ENCODE measurements around the gene CDIPT. TPM values are rescaled to one million over a fixed set of nuclear protein-coding genes. Genes with fewer than 3 reads are reported as not detected.
A peak's percentile ranks its signal among the peaks of the same experiment; 100 is the strongest.

CDIPT gene
- total and polyA plus RNA-seq, 10 of the 15 experiments (the other 5 are each of a cell fraction or from before 2014, with no cell fraction given) = 0.87 to 36.4 (median 27.1) TPM

GRCh38 chr16:29811170-29811895 is 51.7 kb downstream of the CDIPT start:
- ATAC-seq (peak; percentile 78), DNase-seq (ENCODE audit: low read depth, low spot score) (peak; percentile 72), FAIRE-seq (peak; percentile 93)
- Histone ChIP-seq H3K27me3 (replicated peaks in 1 of 2; ENCODE audit: control insufficient read depth in 2 of 2, insufficient read depth in 2 of 2, low read length in 1 of 2) (no peaks in the 10 kb centered on the region), H3K79me2 (ENCODE audit: control insufficient read depth, insufficient read depth, low read length) (peaks cover 27% of the 10 kb centered on the region), H3K4me1 (ENCODE audit: control insufficient read depth, insufficient read depth, low read length) (peaks cover 30% of the 10 kb centered on the region), H2AFZ (ENCODE audit: control insufficient read depth, low read depth, low read length) (no peak overlapping the region), H3K9me3 (replicated peaks; ENCODE audit: control insufficient read depth, insufficient read depth, low read length) (no peaks in the 10 kb centered on the region), H3K36me3 (ENCODE audit: control insufficient read depth in 2 of 2, insufficient read depth in 2 of 2, low read length in 1 of 2) (peaks cover 7 to 13% of the 10 kb centered on the region in 2 experiments; a peak in 2 of 4 replicates), H3K27ac (ENCODE audit: control insufficient read depth, insufficient read depth) (no peak overlapping the region), H4K20me1 (ENCODE audit: control insufficient read depth, insufficient read depth) (no peaks in the 10 kb centered on the region), H3K4me3 (peak overlapping the region; percentile 85), H3K9ac (ENCODE audit: control insufficient read depth, insufficient read depth, low read length) (peak overlapping the region; percentile 32; the same call in 1 of the 2 replicates), H3K4me2 (ENCODE audit: control insufficient read depth, insufficient read depth) (peak overlapping the region; percentile 99)
- CTCF ChIA-PET = interaction anchor here (0.6 to 1.3 kb wide), 2 partner anchors 37 to 221 kb away, joined by 3 to 6 read pairs; no protein-coding TSS in a partner anchor
- WGBS (ENCODE audit: insufficient coverage, insufficient replicate concordance, low lambda C conversion rate, missing lambda C conversion rate) = 2% methylated on average over 31 of the region's 31 CpGs
- no TSS peak for BruUV-seq (replicated peaks)
- RAD21 ChIA-PET (ENCODE audit: unreplicated experiment) = interaction anchor here (1.1 kb wide), 1 partner anchor 9 kb away, joined by 3 read pairs; the partner anchor contains the start of gene MVP
- in situ Hi-C loops (cut with MboI) = no loop called here
- intact Hi-C loops (cut with micrococcal nuclease; ENCODE audit: unreplicated experiment) = no loop called here
- POLR2A ChIA-PET = interaction anchor here (0.5 to 1.5 kb wide), 4 partner anchors 9 to 68 kb away, joined by 3 to 7 read pairs (median 3); partner anchors contain the start of gene MVP
- SMC1A ChIA-PET (ENCODE audit: uncharacterized antibody, unreplicated experiment) = interaction anchor here (1.4 to 2.1 kb wide), 3 partner anchors 11 to 79 kb away, joined by 4 to 5 read pairs (median 4); no protein-coding TSS in a partner anchor
- TF ChIP-seq, protein P1, sequence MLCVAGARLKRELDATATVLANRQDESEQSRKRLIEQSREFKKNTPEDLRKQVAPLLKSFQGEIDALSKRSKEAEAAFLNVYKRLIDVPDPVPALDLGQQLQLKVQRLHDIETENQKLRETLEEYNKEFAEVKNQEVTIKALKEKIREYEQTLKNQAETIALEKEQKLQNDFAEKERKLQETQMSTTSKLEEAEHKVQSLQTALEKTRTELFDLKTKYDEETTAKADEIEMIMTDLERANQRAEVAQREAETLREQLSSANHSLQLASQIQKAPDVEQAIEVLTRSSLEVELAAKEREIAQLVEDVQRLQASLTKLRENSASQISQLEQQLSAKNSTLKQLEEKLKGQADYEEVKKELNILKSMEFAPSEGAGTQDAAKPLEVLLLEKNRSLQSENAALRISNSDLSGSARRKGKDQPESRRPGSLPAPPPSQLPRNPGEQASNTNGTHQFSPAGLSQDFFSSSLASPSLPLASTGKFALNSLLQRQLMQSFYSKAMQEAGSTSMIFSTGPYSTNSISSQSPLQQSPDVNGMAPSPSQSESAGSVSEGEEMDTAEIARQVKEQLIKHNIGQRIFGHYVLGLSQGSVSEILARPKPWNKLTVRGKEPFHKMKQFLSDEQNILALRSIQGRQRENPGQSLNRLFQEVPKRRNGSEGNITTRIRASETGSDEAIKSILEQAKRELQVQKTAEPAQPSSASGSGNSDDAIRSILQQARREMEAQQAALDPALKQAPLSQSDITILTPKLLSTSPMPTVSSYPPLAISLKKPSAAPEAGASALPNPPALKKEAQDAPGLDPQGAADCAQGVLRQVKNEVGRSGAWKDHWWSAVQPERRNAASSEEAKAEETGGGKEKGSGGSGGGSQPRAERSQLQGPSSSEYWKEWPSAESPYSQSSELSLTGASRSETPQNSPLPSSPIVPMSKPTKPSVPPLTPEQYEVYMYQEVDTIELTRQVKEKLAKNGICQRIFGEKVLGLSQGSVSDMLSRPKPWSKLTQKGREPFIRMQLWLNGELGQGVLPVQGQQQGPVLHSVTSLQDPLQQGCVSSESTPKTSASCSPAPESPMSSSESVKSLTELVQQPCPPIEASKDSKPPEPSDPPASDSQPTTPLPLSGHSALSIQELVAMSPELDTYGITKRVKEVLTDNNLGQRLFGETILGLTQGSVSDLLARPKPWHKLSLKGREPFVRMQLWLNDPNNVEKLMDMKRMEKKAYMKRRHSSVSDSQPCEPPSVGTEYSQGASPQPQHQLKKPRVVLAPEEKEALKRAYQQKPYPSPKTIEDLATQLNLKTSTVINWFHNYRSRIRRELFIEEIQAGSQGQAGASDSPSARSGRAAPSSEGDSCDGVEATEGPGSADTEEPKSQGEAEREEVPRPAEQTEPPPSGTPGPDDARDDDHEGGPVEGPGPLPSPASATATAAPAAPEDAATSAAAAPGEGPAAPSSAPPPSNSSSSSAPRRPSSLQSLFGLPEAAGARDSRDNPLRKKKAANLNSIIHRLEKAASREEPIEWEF (IDR thresholded peaks at IDR 0.05; ENCODE audit: insufficient replicate concordance, low read depth, low read length) = no peak
- 0 out of 2 replicates have a peak, but pooled peaks have one; percentile 36 for TF ChIP-seq LARP7 (IDR thresholded peaks at IDR 0.05)
- TF ChIP-seq, protein P2, sequence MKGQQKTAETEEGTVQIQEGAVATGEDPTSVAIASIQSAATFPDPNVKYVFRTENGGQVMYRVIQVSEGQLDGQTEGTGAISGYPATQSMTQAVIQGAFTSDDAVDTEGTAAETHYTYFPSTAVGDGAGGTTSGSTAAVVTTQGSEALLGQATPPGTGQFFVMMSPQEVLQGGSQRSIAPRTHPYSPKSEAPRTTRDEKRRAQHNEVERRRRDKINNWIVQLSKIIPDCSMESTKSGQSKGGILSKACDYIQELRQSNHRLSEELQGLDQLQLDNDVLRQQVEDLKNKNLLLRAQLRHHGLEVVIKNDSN (IDR thresholded peaks at IDR 0.05; ENCODE audit: borderline replicate concordance, extremely low read length, insufficient read depth, low read depth, low read length) = no peak
- TF ChIP-seq MYB (IDR thresholded peaks at IDR 0.05; ENCODE audit: borderline replicate concordance, low read depth, low read length) = no peak
- TF ChIP-seq SIX5 (IDR thresholded peaks at IDR 0.05; ENCODE audit: low read depth, low read length, severe bottlenecking) = no peak
- TF ChIP-seq NRF1 (conservative IDR thresholded peaks at IDR 0.05; ENCODE audit: low read depth, low read length) = no peak
- 0 out of 2 replicates have a peak, but pooled peaks have one; percentile 26 for TF ChIP-seq CREM (IDR thresholded peaks at IDR 0.05; ENCODE audit: low read depth)
- TF ChIP-seq, protein P3, sequence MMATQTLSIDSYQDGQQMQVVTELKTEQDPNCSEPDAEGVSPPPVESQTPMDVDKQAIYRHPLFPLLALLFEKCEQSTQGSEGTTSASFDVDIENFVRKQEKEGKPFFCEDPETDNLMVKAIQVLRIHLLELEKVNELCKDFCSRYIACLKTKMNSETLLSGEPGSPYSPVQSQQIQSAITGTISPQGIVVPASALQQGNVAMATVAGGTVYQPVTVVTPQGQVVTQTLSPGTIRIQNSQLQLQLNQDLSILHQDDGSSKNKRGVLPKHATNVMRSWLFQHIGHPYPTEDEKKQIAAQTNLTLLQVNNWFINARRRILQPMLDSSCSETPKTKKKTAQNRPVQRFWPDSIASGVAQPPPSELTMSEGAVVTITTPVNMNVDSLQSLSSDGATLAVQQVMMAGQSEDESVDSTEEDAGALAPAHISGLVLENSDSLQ (IDR thresholded peaks at IDR 0.05) = peak; percentile 96
- peak; percentile 97 for TF ChIP-seq MEF2B (IDR thresholded peaks at IDR 0.05; ENCODE audit: partially characterized antibody, poor library complexity, severe bottlenecking)
- peak; percentile 78; the same call in 1 of the 2 replicates for TF ChIP-seq POLR2AphosphoS2 (IDR thresholded peaks at IDR 0.05; ENCODE audit: low read depth, low read length)
- TF ChIP-seq, protein P4, sequence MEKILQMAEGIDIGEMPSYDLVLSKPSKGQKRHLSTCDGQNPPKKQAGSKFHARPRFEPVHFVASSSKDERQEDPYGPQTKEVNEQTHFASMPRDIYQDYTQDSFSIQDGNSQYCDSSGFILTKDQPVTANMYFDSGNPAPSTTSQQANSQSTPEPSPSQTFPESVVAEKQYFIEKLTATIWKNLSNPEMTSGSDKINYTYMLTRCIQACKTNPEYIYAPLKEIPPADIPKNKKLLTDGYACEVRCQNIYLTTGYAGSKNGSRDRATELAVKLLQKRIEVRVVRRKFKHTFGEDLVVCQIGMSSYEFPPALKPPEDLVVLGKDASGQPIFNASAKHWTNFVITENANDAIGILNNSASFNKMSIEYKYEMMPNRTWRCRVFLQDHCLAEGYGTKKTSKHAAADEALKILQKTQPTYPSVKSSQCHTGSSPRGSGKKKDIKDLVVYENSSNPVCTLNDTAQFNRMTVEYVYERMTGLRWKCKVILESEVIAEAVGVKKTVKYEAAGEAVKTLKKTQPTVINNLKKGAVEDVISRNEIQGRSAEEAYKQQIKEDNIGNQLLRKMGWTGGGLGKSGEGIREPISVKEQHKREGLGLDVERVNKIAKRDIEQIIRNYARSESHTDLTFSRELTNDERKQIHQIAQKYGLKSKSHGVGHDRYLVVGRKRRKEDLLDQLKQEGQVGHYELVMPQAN (conservative IDR thresholded peaks at IDR 0.05) = 0 out of 2 replicates have a peak, but pooled peaks have one; percentile 14
- TF ChIP-seq NBN (IDR thresholded peaks at IDR 0.05) = peak; percentile 47; the same call in 1 of the 2 replicates
- TF ChIP-seq FOXK2 (IDR thresholded peaks at IDR 0.05) = no peak
